Type B pancreatic cell (in vitro differentiated cells): ENCODE results near the gene ADCY7. TPM values are rescaled to one million over a fixed set of nuclear protein-coding genes. Genes with fewer than 3 reads are reported as not detected.

Experiments used
- DNase-seq: peaks from one replicate; pipeline ENCODE4 v3.0.0; 2021; ENCODE audit warnings: mixed read lengths; ENCODE audit not compliant: unreplicated experiment; ENCODE audit errors: extremely low spot score
- H3K27ac Mint-ChIP-seq: 2 replicates; pipeline ENCODE4 v1.8.0; 2021; ENCODE audit warnings: mild to moderate bottlenecking, mixed read lengths
- H3K27me3 Mint-ChIP-seq: 2 replicates; pipeline ENCODE4 v1.8.0; 2021; ENCODE audit warnings: mixed read lengths
- H3K36me3 Mint-ChIP-seq: 2 replicates; pipeline ENCODE4 v1.8.0; 2021; ENCODE audit warnings: mixed read lengths
- H3K4me1 Mint-ChIP-seq: one replicate; pipeline ENCODE4 v1.8.0; 2021; ENCODE audit warnings: mixed read lengths; ENCODE audit not compliant: unreplicated experiment
- H3K4me3 Mint-ChIP-seq: 2 replicates; pipeline ENCODE4 v1.8.0; 2021; ENCODE audit warnings: mild to moderate bottlenecking, mixed read lengths
- H3K9me3 Mint-ChIP-seq: 2 replicates; pipeline ENCODE4 v1.8.0; 2021; ENCODE audit warnings: mixed read lengths
- CTCF ChIP-seq: fragments of 200-600 bp; sonication (generic); conservative IDR thresholded peaks from 2 replicates; pipeline ENCODE4 v1.5.0; 2021; ENCODE audit warnings: antibody characterized with exemption, mild to moderate bottlenecking
- total RNA-seq: library from RNA; stranded (reverse); gene quantifications from 2 replicates; pipeline ENCODE4 v1.2.1, GENCODE V29; 2021; ENCODE audit warnings: low replicate concordance

ADCY7 gene
- total RNA-seq, 1 donor from 2014 or later: 16.8 TPM

- Mint-ChIP-seq H3K4me3 (no peak overlapping the region), H3K4me1 (peaks cover 6% of the 10 kb centered on the region), H3K27me3 (no peaks in the 10 kb centered on the region), H3K27ac (no peak overlapping the region), H3K36me3 (no peaks in the 10 kb centered on the region), H3K9me3 (peaks cover 5% of the 10 kb centered on the region)
- no peak for DNase-seq
- TF ChIP-seq CTCF: no peak
These were observed 10.6 kb downstream of the ADCY7 start for GRCh38 chr16:50276801-50277555.

- Mint-ChIP-seq H3K4me3 (no peak overlapping the region), H3K27me3 (no peaks in the 10 kb centered on the region), H3K36me3 (no peaks in the 10 kb centered on the region), H3K4me1 (peaks cover 6% of the 10 kb centered on the region), H3K9me3 (peaks cover 5% of the 10 kb centered on the region), H3K27ac (no peak overlapping the region)
- no peak for TF ChIP-seq CTCF
- DNase-seq: no peak
These were observed 11.9 kb downstream of the ADCY7 start for GRCh38 chr16:50278251-50278650.

- TF ChIP-seq CTCF: no peak
- Mint-ChIP-seq H3K27ac (no peak overlapping the region), H3K4me1 (peaks cover 6% of the 10 kb centered on the region), H3K36me3 (no peaks in the 10 kb centered on the region), H3K4me3 (no peak overlapping the region), H3K27me3 (no peaks in the 10 kb centered on the region), H3K9me3 (peaks cover 5% of the 10 kb centered on the region)
- DNase-seq: no peak
These were observed 13.1 kb downstream of the ADCY7 start for GRCh38 chr16:50279504-50279865.

GRCh38 chr16:50280932-50281331 is 14.6 kb downstream of the ADCY7 start:
- no peak for TF ChIP-seq CTCF
- peaks cover 6% of the 10 kb centered on the region for H3K4me1 Mint-ChIP-seq
- H3K9me3 Mint-ChIP-seq: peaks cover 5% of the 10 kb centered on the region
- no peak for DNase-seq
- H3K36me3 Mint-ChIP-seq: no peaks in the 10 kb centered on the region
- no peaks in the 10 kb centered on the region for H3K27me3 Mint-ChIP-seq
- no peak overlapping the region for H3K4me3 Mint-ChIP-seq
- no peak overlapping the region for H3K27ac Mint-ChIP-seq

GRCh38 chr16:50281391-50282009 is 15.1 kb downstream of the ADCY7 start:
- H3K36me3 Mint-ChIP-seq: no peaks in the 10 kb centered on the region
- H3K9me3 Mint-ChIP-seq: peaks cover 5% of the 10 kb centered on the region
- H3K27ac Mint-ChIP-seq: no peak overlapping the region
- no peak overlapping the region for H3K4me3 Mint-ChIP-seq
- TF ChIP-seq CTCF: no peak
- no peaks in the 10 kb centered on the region for H3K27me3 Mint-ChIP-seq
- H3K4me1 Mint-ChIP-seq: peaks cover 6% of the 10 kb centered on the region
- no peak for DNase-seq
